HG03378 (cell line): ENCODE results near the gene COX19.
"Not testable (repeated sequence)": the region's sequence is repeated elsewhere in the genome, so short reads cannot be mapped to it uniquely, and the experiment has no call there.

Experiments
- ATAC-seq: cut with Tn5 transposase; IDR thresholded peaks from one replicate; pipeline ENCODE4 v1.9.1; 2021; ENCODE audit warnings: mild to moderate bottlenecking, moderate library complexity; ENCODE audit not compliant: unreplicated experiment

COX19 gene

GRCh38 chr7:929311-929711 is 46.0 kb downstream of the COX19 start:
- ATAC-seq: no peak

- ATAC-seq: no peak
These were observed 48.2 kb downstream of the COX19 start for GRCh38 chr7:927031-927671.

GRCh38 chr7:926061-927030 is 49.0 kb downstream of the COX19 start:
- ATAC-seq: no peak

- ATAC-seq: no peak
These were observed 49.7 kb downstream of the COX19 start for GRCh38 chr7:925601-926000.

GRCh38 chr7:924541-925231 is 50.7 kb downstream of the COX19 start:
- ATAC-seq: peak; percentile 60

- not testable (repeated sequence) for ATAC-seq
These were observed 51.3 kb downstream of the COX19 start for GRCh38 chr7:924042-924441.

- peak; percentile 68 for ATAC-seq
These were observed 52.0 kb downstream of the COX19 start for GRCh38 chr7:923108-924041.

GRCh38 chr7:922334-923107 is 52.8 kb downstream of the COX19 start:
- ATAC-seq: no peak

GRCh38 chr7:921581-922333 is 53.6 kb downstream of the COX19 start:
- no peak for ATAC-seq

GRCh38 chr7:921071-921461 is 54.3 kb downstream of the COX19 start:
- no peak for ATAC-seq

GRCh38 chr7:920351-921070 is 54.8 kb downstream of the COX19 start:
- no peak for ATAC-seq

- no peak for ATAC-seq
These were observed 55.4 kb downstream of the COX19 start for GRCh38 chr7:919924-920341.

GRCh38 chr7:919114-919442 is 56.3 kb downstream of the COX19 start:
- no peak for ATAC-seq

GRCh38 chr7:918441-919113 is 56.8 kb downstream of the COX19 start:
- no peak for ATAC-seq

GRCh38 chr7:918118-918425 is 57.3 kb downstream of the COX19 start:
- ATAC-seq: no peak

GRCh38 chr7:917255-918117 is 57.9 kb downstream of the COX19 start:
- no peak for ATAC-seq

- no peak for ATAC-seq
These were observed 58.9 kb downstream of the COX19 start for GRCh38 chr7:916291-916941.
